HG03342 (cell line): ENCODE results near the gene DNAH14.
"Not testable (repeated sequence)": the region's sequence is repeated elsewhere in the genome, so short reads cannot be mapped to it uniquely, and the experiment has no call there.

ENCODE experiments used
- ATAC-seq: cut with Tn5 transposase; IDR thresholded peaks from one replicate; pipeline ENCODE4 v1.9.1; 2021; ENCODE audit warnings: mild to moderate bottlenecking, moderate library complexity; ENCODE audit not compliant: unreplicated experiment

DNAH14 gene

GRCh38 chr1:225335098-225335778 is 405.8 kb downstream of the DNAH14 start:
- ATAC-seq = not testable (repeated sequence)

GRCh38 chr1:225338545-225338944 is 409.1 kb downstream of the DNAH14 start:
- ATAC-seq = no peak

GRCh38 chr1:225341642-225342041 is 412.2 kb downstream of the DNAH14 start:
- no peak for ATAC-seq

- ATAC-seq = no peak
These were observed 413.2 kb downstream of the DNAH14 start for GRCh38 chr1:225342695-225343094.

DNA sequence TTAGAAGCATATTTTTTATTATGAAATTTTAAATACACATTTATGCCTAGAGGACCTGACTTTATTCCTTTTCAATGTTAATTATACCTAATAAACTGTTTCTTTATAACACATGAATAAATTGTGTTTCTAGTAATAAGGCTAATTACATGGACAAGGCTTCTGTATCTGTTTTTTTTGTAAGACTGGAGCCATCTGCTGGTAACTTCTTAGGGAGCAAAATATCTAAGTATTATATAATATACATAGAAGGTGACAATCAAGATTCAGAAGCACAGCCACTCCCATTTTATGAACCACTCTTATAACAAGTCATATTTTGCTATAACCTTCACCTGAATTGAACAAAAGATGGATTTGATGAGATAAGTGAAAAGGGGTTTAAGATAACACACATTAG is 414.1 kb downstream of the DNAH14 start:
- no peak for ATAC-seq

DNA sequence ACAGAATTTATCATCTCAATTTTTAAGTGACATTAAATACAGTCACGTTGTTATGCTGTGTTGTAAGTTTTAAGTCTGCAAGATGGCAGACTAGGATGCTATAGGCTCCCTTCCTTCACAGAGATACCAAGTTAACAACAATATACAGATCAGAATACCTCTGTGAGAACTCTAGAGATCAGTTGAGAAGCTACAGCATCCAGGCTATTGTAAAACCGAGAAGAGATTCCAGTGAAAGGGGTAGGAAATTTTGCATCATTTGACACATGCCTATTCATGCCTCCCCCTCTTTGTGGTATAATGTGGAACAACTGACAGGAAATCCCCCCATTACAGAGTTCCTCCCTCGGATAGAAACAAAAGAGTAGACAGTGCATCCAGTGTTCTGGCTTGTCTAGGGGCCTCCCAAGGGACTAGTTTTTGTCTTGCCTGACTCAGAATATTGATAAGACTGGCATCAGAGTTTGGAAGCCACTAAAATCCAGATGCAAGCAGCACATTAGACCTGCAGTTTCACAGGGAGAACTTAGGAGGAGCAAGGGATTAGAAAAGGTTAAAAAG is 417.7 kb downstream of the DNAH14 start:
- ATAC-seq = peak; percentile 59

DNA sequence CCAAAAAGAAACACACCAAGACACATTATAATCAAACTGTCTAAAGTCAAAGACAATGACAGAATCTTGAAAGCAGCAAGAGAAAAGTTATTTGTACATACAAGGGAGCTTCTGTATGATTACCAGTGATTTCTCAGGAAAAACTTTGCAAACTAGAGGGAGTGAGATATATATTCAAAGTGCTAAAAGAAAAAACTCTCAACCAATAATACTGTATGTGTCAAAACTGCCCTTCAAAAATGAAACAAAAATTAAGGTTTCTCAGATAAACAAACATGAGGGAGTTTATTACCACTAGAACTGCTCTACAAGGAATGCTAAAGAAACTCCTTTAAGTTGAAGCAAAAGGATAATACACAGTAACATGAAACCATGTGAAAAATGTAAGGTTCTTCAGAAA is 418.9 kb downstream of the DNAH14 start:
- no peak for ATAC-seq

GRCh38 chr1:225349826-225350225 is 420.4 kb downstream of the DNAH14 start:
- no peak for ATAC-seq

DNA sequence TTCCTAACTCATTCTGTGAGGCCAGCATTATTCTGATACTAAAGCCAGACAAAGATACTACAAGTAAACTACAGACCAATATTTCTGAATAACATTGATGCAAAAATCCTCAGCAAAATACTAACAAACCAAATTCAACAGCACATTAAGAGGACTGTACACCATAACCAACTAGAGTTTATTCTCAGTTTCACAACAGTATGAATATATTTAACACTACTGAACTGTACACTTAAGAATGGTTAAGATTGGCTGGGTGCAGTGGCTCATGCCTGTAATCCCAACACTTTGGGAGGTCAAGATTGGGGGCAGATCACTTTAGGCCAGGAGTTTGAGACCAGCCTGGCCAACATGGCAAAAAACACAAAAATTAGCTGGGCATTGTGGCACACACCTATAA is 421.4 kb downstream of the DNAH14 start:
- no peak for ATAC-seq

DNA sequence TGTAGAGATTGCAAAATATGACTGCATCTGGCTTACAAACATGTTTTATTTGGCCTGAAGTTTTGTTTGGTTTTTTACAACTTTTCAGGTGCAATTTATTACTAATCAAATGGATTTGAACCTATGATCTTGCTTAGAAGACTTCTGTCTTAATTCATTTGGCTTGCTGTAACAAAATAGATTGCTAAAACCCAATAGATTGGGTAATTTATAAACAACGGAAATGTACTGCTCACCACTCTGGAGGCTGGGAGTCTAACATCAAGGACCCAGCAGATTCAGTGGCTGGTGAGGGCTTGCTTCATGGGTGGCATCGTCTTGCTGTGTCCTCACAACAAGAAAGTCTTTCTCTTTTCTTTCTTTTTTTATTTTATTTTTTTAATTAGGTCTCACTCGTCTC is 425.4 kb downstream of the DNAH14 start:
- ATAC-seq = no peak

GRCh38 chr1:225355863-225356262 is 426.4 kb downstream of the DNAH14 start:
- no peak for ATAC-seq

DNA sequence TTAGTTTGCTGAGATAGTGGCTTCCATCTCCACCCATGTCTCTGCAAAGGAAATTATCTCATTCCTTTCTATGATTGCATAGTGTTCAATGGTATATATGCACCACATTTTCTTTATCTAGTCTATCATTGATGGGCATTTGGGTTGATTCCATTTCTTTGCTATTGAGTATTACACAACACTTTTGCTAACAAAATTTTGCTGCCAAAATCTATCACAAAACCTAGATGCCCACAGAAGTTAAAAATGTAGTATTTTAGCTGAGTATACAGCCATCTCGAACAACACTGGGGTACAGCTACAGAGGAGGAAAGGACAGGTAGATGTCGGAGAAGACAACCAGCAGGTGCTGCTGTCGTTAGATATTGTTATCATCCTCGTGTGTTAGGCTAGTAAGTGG is 430.6 kb downstream of the DNAH14 start:
- ATAC-seq = no peak

DNA sequence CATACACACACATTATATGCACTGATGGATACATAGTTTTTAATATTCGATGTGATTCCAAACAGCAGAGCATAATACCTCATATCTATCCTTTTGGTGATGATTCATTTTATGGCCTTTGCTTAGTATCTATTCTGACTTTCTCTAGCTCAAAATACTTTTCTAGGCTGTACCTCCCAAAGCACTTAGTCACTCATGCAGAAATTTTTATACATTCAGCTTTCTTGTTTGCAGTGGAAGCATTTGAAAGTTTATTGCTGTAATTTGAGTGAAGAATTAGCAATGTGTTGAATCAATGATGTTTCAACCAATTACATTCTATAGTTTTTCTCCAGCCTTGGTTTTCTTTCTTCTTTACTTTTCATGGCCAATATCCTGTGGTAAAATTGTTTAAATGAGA is 431.7 kb downstream of the DNAH14 start:
- no peak for ATAC-seq

- no peak for ATAC-seq
These were observed 433.3 kb downstream of the DNAH14 start for GRCh38 chr1:225362805-225363204.

GRCh38 chr1:225364439-225364838 is 435.0 kb downstream of the DNAH14 start:
- no peak for ATAC-seq

DNA sequence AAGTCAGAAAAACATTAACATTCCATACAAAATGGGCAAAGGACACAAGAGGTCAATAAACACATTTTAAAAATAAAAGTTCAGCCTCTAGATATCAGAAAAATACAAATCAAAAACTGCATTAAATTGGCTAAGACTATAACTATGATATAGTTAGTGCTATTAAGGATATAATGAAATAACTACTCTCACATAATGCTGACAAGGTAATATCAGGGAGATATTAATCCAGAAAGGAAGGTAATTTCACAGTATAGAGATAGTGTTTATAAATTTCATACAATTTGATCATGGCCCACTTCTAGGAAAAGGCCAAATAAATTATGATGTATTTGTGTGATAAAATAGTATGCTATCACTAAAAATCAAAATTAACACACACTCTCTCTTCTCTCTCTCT is 436.5 kb downstream of the DNAH14 start:
- no peak for ATAC-seq

DNA sequence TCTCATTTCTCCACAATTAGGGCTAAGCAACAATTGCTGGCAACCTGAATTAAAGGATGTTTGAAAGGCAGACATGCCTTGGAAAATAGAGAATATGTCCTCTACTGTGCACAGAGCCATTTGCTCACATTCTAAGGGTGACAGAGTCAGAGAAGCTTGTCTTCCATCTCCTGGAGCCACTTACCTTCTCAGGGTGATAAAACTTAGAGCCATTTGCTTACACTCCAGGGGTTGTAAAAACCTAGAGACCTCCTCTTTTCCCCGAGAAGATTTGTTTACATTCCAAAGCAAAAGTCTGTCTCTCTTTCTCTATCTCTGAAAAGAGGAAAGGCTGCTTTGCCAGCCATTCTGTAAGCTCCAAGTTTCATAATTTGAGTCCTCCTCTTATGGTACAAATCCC is 437.1 kb downstream of the DNAH14 start:
- no peak for ATAC-seq

GRCh38 chr1:225368036-225368552 is 438.6 kb downstream of the DNAH14 start:
- ATAC-seq = no peak

DNA sequence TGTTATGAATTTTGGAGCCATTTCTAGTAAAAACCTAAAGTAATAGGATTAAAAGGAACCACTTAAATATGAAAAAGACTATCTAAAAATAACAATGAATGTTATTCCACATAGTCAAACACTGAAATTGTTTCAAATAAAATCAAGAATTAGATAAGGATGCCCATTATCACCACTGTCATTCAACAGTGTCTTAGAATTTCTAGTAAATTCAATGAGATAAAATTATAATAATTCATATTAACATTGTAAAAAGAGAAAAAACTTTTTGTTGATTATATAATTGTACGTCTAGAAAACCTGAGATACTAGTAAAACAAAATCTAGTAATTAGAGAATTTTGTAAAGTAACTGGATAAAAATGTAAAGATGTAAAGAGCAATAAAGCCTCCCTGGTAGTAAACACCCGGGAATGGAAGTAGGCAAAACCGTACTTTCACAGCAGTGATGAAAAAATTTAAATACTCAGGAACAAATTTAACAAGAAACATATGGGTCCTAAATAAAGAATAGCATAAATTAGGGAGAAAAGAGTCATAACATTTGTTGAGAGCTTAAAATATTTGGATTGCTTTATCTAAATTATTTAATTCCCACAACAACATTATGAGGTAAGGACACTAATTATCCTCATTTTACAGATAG is 442.0 kb downstream of the DNAH14 start:
- no peak for ATAC-seq

DNA sequence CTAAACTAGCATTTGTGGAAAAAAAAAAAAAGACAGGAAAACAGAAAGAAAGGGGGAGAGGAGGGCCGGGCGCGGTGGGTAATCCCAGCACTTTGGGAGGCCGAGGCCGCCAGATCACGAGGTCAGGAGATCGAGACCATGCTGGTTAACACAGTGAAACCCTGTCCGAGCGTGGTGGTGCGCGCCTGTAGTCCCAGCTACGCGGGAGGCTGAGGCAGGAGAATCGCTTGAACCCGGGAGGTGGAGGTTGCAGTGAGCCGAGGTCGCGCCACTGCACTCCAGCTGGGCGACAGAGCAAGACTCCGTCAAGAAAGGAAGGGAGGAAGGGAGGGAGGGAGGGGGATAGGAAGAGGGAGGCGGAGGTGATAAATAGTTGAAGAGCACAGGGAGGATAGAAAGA is 443.7 kb downstream of the DNAH14 start:
- no peak for ATAC-seq

GRCh38 chr1:225374996-225375395 is 445.5 kb downstream of the DNAH14 start:
- no peak for ATAC-seq

DNA sequence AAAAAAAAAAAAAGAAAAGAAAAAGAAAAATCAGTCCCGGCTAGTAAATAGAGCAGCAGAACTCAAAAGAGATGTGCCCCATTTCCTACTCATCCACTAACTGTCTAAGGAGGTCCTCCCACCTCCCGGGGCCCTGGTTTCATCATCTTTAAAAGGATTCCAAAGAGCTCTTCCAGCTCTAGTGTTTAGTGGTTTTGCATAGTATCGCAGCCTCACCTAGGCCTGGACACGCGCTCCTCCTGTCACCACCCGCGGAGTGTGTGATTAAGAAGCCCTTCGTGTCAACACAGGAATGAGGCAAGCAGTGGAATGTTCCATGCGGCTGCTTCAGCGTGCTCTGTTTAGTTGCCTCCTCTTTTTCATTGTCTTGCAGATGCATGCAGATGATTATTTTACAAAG is 449.4 kb downstream of the DNAH14 start:
- no peak for ATAC-seq
